ENCODE results near the gene FOXJ3. TPM values are rescaled to one million over a fixed set of nuclear protein-coding genes. Genes with fewer than 3 reads are reported as not detected.

FOXJ3 gene
- total and polyA plus RNA-seq, 2 experiments from 2014 or later, result 19.0 to 39.0 TPM

GRCh38 chr1:42369471-42369870, 34.4 kb upstream of the FOXJ3 start:
- no peaks in the 10 kb centered on the region for H3K9me2 ChIP-seq (replicated peaks; ENCODE audit: insufficient read depth)
- no peak for DNase-seq (ENCODE audit: low spot score)
- no peak overlapping the region for H3K4me2 ChIP-seq
- H3K27ac ChIP-seq, result no peak overlapping the region
- TF ChIP-seq CTCF (IDR thresholded peaks at IDR 0.05; ENCODE audit: poor library complexity) (no peak), EZH2phosphoT487 (IDR thresholded peaks at IDR 0.05; ENCODE audit: low read depth, severe bottlenecking, unreplicated experiment) (no peak), EZH2 (IDR thresholded peaks at IDR 0.05; ENCODE audit: borderline replicate concordance) (no peak)
- 76% methylated on average over 1 of the region's 1 CpG for WGBS (ENCODE audit: low lambda C conversion rate, missing lambda C conversion rate)
- H3K36me3 ChIP-seq (replicated peaks; ENCODE audit: insufficient read depth, low read depth), result no peaks in the 10 kb centered on the region
- no peaks in the 10 kb centered on the region for H3K9me3 ChIP-seq (ENCODE audit: low read depth)
- no peaks in the 10 kb centered on the region for H4K20me1 ChIP-seq (ENCODE audit: insufficient read depth, poor library complexity, severe bottlenecking)
- no peaks in the 10 kb centered on the region for H3K4me1 ChIP-seq (ENCODE audit: insufficient read depth)
- no peaks in the 10 kb centered on the region for H3K79me2 ChIP-seq
- H3K4me3 ChIP-seq, result no peak overlapping the region
- no peak overlapping the region for H2AFZ ChIP-seq
- no peaks in the 10 kb centered on the region for H3K27me3 ChIP-seq

- Histone ChIP-seq H3K79me2 (no peaks in the 10 kb centered on the region), H3K9me2 (replicated peaks; ENCODE audit: insufficient read depth) (no peaks in the 10 kb centered on the region), H2AFZ (no peak overlapping the region), H3K9me3 (ENCODE audit: low read depth) (no peaks in the 10 kb centered on the region), H4K20me1 (ENCODE audit: insufficient read depth, poor library complexity, severe bottlenecking) (no peaks in the 10 kb centered on the region), H3K27me3 (no peaks in the 10 kb centered on the region), H3K36me3 (replicated peaks; ENCODE audit: insufficient read depth, low read depth) (no peaks in the 10 kb centered on the region), H3K4me2 (no peak overlapping the region), H3K4me1 (ENCODE audit: insufficient read depth) (no peaks in the 10 kb centered on the region), H3K27ac (peak overlapping the region; percentile 37), H3K4me3 (no peak overlapping the region)
- TF ChIP-seq EZH2phosphoT487 (IDR thresholded peaks at IDR 0.05; ENCODE audit: low read depth, severe bottlenecking, unreplicated experiment), result no peak
- no peak for TF ChIP-seq CTCF (IDR thresholded peaks at IDR 0.05; ENCODE audit: poor library complexity)
- TF ChIP-seq EZH2 (IDR thresholded peaks at IDR 0.05; ENCODE audit: borderline replicate concordance), result no peak
- WGBS (ENCODE audit: low lambda C conversion rate, missing lambda C conversion rate), result 77% methylated on average over 7 of the region's 7 CpGs
- peak; percentile 39 for DNase-seq (ENCODE audit: low spot score)
Measured at GRCh38 chr1:42368096-42368795, 33.2 kb upstream of the FOXJ3 start.

DNA sequence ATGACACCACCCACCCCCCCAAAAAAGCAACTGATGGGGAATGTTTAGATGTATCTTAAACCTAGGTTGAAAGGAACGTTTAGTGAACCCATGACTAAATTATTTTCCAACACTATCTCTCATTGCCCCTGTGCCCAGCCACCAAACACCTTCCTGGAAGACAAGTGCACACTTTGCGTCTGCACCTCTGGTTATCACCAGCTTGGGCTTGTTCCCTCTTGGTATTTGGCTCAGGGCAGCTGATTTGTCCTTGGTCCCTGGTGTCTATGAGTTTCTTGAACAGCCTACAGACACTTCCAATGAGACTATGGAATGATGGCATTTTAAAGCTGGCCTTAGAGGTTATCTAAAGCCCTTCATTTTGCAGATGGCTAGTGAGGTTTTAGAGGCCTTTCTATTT, 30.1 kb upstream of the FOXJ3 start:
- no peaks in the 10 kb centered on the region for H3K79me2 ChIP-seq
- H3K9me3 ChIP-seq (ENCODE audit: low read depth), result no peaks in the 10 kb centered on the region
- no peak for TF ChIP-seq CTCF (IDR thresholded peaks at IDR 0.05; ENCODE audit: poor library complexity)
- no peak for TF ChIP-seq EZH2 (IDR thresholded peaks at IDR 0.05; ENCODE audit: borderline replicate concordance)
- no peak for TF ChIP-seq EZH2phosphoT487 (IDR thresholded peaks at IDR 0.05; ENCODE audit: low read depth, severe bottlenecking, unreplicated experiment)
- no peaks in the 10 kb centered on the region for H4K20me1 ChIP-seq (ENCODE audit: insufficient read depth, poor library complexity, severe bottlenecking)
- no peak for DNase-seq (ENCODE audit: low spot score)
- no peak overlapping the region for H3K4me3 ChIP-seq
- H3K27ac ChIP-seq, result no peak overlapping the region
- WGBS (ENCODE audit: low lambda C conversion rate, missing lambda C conversion rate), result 81% methylated on average over 2 of the region's 2 CpGs
- no peak overlapping the region for H2AFZ ChIP-seq
- no peaks in the 10 kb centered on the region for H3K36me3 ChIP-seq (replicated peaks; ENCODE audit: insufficient read depth, low read depth)
- no peak overlapping the region for H3K4me2 ChIP-seq
- no peaks in the 10 kb centered on the region for H3K27me3 ChIP-seq
- no peaks in the 10 kb centered on the region for H3K9me2 ChIP-seq (replicated peaks; ENCODE audit: insufficient read depth)
- no peaks in the 10 kb centered on the region for H3K4me1 ChIP-seq (ENCODE audit: insufficient read depth)
